CD4-positive, alpha-beta T cell treated with Interleukin-6 for 4 hours (primary cell): ENCODE measurements around the gene CAND2.

Source experiments
- DNase-seq: peaks from one replicate; pipeline ENCODE4 v3.0.0-alpha.2; 2020; ENCODE audit warnings: mixed read lengths

Gene CAND2

GRCh38 chr3:12796171-12797123 is at the start of gene CAND2:
CAND2 (plus strand) TSS chr3:12796680; CDS start chr3:12796721, 41 bp downstream.
- DNase-seq, result peak; percentile 69

- DNase-seq, result no peak
Measured at GRCh38 chr3:12748477-12748876, 48.0 kb upstream of the CAND2 start.

- no peak for DNase-seq
Measured at GRCh38 chr3:12750223-12750622, 46.3 kb upstream of the CAND2 start.

GRCh38 chr3:12750658-12751071 is 45.8 kb upstream of the CAND2 start:
- no peak for DNase-seq

- DNase-seq, result no peak
Measured at GRCh38 chr3:12751571-12751970, 44.9 kb upstream of the CAND2 start.

GRCh38 chr3:12752102-12752501 is 44.4 kb upstream of the CAND2 start:
- no peak for DNase-seq

- no peak for DNase-seq
Measured at GRCh38 chr3:12752809-12753208, 43.7 kb upstream of the CAND2 start.

- DNase-seq, result no peak
Measured at GRCh38 chr3:12753275-12754028, 43.0 kb upstream of the CAND2 start.

- no peak for DNase-seq
Measured at GRCh38 chr3:12754313-12754712, 42.2 kb upstream of the CAND2 start.

- DNase-seq, result no peak
Measured at GRCh38 chr3:12755754-12756153, 40.7 kb upstream of the CAND2 start.

- DNase-seq, result no peak
Measured at GRCh38 chr3:12756175-12756574, 40.3 kb upstream of the CAND2 start.

GRCh38 chr3:12756635-12757034 is 39.8 kb upstream of the CAND2 start:
- DNase-seq, result no peak

- no peak for DNase-seq
Measured at GRCh38 chr3:12758025-12758781, 38.3 kb upstream of the CAND2 start.

- no peak for DNase-seq
Measured at GRCh38 chr3:12759097-12759679, 37.3 kb upstream of the CAND2 start, which contains the start of gene TMEM40. TMEM40 (minus strand) TSS chr3:12759259; CDS start chr3:12749832, 9,427 bp downstream.

GRCh38 chr3:12759693-12760565 is 36.6 kb upstream of the CAND2 start:
- no peak for DNase-seq

GRCh38 chr3:12764171-12764776 is 32.2 kb upstream of the CAND2 start:
- no peak for DNase-seq

GRCh38 chr3:12766541-12766940 is 29.9 kb upstream of the CAND2 start:
- DNase-seq, result no peak

- no peak for DNase-seq
Measured at GRCh38 chr3:12768579-12769527, 27.6 kb upstream of the CAND2 start.

- no peak for DNase-seq
Measured at GRCh38 chr3:12769761-12770160, 26.7 kb upstream of the CAND2 start.

- DNase-seq, result no peak
Measured at GRCh38 chr3:12771236-12771635, 25.2 kb upstream of the CAND2 start.
